ENCODE data around the gene TMSB4X. TPM values are rescaled to one million over a fixed set of nuclear protein-coding genes. Genes with fewer than 3 reads are reported as not detected.
"Not testable (repeated sequence)": the region's sequence is repeated elsewhere in the genome, so short reads cannot be mapped to it uniquely, and the experiment has no call there.

Gene TMSB4X
- polyA plus RNA-seq, 1 donor, result 904 TPM

GRCh38 chrX:12976819-12977732 lies 2.2 kb downstream of the TMSB4X start:
- DNase-seq (ENCODE audit: low read depth), result not testable (repeated sequence)

- DNase-seq (ENCODE audit: low read depth), result no peak
Observed at GRCh38 chrX:12977761-12978204, 2.9 kb downstream of the TMSB4X start.

DNA sequence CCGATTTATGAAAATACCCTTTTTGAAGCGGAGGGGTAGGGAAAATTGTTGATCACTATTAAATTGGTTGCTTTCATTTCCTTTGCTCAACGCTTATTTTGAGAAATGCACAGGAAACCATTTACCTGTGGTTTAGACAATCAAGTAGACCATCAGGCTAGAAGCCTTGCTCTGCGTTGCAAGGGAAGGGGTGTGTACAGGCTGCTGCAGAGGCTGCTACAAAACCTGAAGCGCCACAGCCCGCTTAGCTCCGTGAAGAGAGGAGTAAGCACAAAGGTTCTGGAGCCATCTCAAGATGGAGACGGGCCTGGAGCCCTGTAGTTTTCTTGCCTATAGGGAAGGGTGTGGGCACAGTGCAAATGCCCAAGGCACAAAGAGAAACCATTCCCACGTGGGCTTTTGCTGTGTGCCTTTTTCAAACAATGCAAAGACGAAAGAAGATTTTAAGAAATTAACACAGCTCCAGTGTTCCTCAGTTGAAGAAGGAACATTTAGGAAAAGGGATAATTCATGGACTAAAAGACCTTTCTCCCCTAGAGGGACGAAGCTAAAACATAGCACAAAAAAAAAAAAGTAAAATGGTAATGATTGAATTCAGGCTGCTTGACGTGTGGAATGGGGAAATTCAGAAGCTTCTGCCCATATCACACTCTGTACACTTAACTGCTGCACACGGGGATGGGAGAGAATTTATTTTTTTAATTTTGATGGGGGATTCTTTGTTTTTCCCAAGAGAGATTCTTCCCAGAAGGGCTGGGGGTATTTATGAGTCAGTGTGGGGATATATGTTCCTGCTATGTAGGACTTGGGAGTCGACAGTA lies 3.5 kb downstream of the TMSB4X start:
- DNase-seq (ENCODE audit: low read depth), result no peak

GRCh38 chrX:12979026-12979607 lies 4.2 kb downstream of the TMSB4X start:
- no peak for DNase-seq (ENCODE audit: low read depth)

GRCh38 chrX:12979616-12980015 lies 4.7 kb downstream of the TMSB4X start:
- no peak for DNase-seq (ENCODE audit: low read depth)

GRCh38 chrX:12980039-12980438 lies 5.1 kb downstream of the TMSB4X start:
- DNase-seq (ENCODE audit: low read depth), result not testable (repeated sequence)

DNA sequence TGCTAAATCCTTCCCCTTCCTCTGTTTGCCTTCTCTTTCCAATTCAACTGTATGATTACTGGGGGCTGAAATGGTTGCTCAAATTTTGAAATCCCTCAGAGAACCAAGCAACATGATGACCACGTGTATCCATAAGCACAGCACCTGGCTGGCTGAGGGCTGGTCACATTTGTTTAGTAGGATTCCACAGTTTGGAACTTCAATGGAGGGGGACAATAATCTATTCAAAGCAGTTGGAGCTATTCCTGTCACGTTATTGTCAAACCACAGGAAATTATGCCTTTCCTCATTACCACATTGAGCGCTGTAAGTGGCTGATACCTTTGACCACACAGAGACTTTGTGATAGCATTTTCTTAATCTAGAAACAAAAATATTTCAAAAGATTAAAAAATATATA lies 7.0 kb downstream of the TMSB4X start:
- DNase-seq (ENCODE audit: low read depth), result no peak

GRCh38 chrX:12984603-12985319 lies 9.9 kb downstream of the TMSB4X start:
- no peak for DNase-seq (ENCODE audit: low read depth)

DNA sequence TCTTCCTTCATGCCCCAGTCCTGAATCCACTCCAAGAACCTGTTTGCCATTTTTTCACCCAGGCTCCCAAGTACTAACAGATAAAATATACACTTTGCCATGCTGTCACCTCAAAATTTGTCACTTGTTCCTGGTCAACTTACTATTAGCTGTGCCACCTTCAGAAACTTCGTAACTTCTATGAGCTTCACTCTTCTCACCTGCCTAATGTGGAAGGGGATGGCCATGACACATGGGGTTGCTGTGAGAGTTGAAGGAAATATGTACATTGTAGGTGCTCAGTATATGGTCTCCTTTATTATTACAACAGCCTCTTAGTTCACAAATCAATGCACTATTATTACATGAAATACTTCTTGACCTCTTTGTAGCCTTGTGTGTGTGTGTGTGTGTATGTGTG lies 10.4 kb downstream of the TMSB4X start:
- DNase-seq (ENCODE audit: low read depth), result no peak

- DNase-seq (ENCODE audit: low read depth), result no peak
Observed at GRCh38 chrX:12986164-12986779, 11.4 kb downstream of the TMSB4X start.

DNA sequence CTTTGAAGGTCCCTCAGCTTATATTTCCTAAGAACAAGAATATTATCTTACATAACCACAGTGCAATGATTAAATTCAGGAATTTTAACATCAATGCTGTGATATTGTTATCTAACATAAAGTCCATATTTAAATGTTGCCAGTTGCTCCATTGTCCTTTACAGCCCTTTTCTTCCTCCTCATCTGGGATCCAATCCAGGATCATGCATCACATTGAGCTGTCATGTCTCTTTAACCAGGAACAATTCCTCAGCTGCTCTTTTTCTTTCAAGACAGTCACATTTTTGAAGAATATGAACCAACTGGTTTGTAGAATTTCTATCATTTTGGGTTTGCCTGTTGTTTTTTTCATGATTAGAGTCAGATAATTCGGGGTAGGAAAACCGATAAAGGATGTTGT lies 12.0 kb downstream of the TMSB4X start:
- DNase-seq (ENCODE audit: low read depth), result no peak

DNA sequence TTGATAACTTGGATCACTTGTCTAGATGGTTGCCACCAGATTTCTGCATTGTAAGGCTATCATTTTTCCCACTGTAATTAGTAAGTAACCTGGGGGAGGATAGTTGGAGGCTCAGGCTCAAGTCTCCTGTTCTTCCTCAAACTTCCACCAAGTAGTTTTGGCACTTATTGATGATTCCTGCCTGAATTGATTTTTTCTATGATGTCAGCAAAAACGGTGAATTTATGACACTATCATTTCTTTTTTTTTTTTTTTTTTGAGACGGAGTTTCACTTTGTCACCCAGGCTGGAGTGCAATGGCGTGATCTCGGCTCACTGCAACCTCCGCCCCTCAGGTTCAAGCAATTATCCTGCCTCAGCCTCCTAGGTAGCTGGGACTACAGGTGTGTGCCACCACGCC lies 12.4 kb downstream of the TMSB4X start:
- no peak for DNase-seq (ENCODE audit: low read depth)

DNA sequence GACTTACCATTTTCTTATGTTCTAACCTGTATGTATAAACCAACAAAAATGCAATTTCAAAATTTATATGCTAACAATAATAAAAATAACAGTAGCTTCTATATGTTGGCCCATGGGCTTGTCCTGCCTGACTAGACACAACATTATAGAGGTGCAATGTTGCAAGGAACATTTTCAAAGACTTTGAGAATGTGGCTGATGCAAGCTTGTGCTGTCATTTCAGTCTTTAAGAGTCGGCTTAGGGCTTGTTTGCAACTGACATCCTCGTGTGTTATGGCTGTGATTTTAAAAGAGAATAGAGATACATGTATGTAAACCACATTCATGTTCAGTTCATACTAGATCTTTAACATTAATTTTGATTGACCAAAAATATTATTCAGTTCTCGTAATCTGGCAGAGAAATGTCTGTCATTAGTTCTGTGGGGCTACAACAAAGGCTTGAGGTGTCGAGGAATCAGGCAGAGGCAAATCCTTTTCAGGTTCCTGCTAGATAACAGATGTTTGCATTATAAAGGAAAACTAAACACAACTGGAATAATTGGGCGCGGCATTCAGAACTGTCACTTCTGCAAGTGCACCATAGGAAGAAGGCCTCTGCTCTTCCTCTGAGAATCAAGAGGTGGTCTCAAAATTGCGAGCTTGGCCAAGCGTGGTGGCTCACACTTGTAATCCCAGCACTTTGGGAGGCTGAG lies 13.1 kb downstream of the TMSB4X start:
- DNase-seq (ENCODE audit: low read depth), result no peak

DNA sequence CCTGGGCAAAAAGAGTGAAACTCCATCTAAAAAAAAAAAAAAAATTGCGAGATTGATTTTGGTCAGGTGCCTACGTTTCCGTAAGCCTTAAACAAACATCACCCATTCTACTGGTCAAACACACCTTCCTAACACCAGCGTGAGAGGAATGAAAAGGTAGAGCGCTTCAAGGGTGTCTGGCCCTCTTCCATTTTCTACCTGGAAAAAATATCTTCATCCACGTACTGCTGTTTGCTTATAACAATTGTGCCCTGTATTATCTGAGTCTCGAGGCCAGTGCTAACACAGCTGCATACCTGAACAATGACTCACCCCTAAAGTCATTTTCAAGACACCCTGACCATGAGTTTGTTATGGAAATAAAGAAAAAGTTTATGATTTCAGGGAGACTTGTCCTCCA lies 13.9 kb downstream of the TMSB4X start:
- DNase-seq (ENCODE audit: low read depth), result no peak

DNA sequence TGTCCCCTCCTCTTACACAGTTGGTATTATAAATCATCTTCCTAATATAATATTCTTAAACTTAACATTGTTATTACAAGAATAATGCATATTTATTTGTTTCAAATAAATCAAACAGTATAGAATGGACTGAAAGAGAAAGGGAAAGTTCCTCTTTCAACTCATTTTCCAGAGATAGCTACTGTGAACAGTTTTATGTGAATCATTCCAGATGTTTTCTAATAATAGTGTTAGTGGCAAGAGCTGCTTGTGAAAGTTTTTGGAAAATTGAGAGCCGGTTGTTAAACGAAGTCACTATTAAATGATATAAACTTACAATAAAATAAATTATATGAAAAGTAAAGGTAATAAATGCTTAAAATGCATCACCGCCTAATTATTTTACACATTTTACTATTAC lies 14.6 kb downstream of the TMSB4X start:
- no peak for DNase-seq (ENCODE audit: low read depth)

DNA sequence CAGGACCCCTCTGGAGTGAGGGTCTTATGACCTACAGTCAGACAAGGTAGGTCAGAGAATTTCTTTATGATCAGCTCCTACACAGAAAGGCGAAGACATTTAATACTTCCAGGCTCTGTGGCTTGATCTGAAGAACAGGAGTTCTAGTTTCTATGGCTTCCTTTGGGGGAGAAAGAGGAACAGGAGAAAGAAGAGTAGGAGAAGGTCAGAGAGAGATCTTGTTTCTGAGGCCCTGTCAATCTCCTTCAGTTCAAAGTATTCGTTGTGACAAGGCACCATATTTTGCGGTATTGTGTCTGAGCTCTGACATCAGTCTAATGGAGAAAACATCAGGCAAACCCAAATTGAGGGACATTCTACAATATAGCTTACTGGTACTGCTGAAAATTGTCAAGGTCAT lies 16.7 kb downstream of the TMSB4X start:
- DNase-seq (ENCODE audit: low read depth), result no peak

DNA sequence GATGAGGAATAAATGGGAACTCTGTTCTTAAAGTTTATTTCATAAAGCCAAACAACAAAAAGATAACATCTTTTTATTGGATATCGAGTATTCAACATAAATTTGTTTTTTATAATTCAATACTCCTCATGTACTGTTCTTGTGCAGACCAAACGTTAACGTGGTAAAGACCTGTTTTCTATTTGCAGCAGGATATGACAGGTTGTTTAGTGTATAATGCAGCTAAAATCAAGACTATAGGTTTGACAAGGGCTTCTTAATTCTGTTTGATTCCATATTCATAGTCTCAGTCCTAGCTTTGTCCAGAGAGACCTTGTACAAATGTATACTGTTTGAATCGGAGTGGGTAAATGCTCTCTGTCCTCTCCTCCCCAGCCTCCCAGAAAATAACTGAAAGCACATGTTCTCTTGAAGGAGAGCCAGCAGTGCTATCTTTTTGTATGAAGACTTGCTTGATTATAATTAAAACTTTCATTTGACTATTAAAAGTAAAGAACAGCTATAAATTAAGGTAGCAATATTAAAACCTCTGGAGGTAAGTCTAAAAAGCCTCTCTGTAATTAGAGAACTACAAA lies 17.7 kb downstream of the TMSB4X start:
- DNase-seq (ENCODE audit: low read depth), result no peak

- DNase-seq (ENCODE audit: low read depth), result no peak
Observed at GRCh38 chrX:12993826-12994225, 18.9 kb downstream of the TMSB4X start.

DNA sequence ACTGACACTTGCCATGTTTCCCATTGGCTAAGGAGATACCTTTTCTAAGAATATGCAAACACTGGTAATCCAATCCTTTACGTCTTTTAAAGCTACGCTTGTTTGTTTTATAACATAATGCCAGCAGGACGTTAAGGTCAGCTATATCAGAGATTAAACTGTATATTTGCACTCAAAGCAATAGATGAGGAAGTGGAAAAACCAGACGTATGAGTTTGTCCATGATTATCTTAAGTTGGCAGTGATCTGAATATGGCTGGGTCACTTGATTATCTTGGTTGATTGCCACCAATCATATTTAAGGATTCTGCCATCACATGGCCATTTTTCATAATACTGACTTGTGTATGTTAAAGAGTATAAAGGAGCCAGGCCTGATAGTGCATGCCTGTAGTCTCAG lies 19.4 kb downstream of the TMSB4X start:
- DNase-seq (ENCODE audit: low read depth), result no peak

DNA sequence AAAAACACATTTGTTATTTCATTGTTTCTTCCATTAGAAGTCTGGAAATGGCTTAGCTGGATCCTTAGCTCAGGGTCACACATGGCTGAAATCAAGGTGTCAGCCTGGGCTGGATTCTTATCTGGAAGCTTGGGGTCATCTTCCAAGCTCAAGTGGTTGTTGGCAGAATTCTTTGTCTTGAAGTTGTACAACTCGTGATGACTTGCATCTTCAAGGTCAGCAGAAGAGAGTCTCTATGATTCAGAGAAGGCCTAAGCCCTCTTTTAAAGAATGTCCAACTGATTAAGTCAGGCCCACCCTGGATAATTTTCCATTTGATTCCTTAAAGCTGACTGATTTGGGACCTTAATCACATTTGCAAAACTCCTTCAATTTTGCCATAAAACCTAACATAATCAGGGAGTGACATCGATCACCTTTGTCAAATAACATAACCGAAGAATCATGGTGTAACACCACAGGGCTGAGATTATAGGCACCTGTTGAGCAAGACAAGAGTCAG lies 22.1 kb downstream of the TMSB4X start:
- DNase-seq (ENCODE audit: low read depth), result no peak
